Measurements from ENCODE around the gene FBXL22.
A peak's percentile ranks its signal among the peaks of the same experiment; 100 is the strongest.
"Not testable (repeated sequence)": the region's sequence is repeated elsewhere in the genome, so short reads cannot be mapped to it uniquely, and the experiment has no call there.

Gene FBXL22

DNA sequence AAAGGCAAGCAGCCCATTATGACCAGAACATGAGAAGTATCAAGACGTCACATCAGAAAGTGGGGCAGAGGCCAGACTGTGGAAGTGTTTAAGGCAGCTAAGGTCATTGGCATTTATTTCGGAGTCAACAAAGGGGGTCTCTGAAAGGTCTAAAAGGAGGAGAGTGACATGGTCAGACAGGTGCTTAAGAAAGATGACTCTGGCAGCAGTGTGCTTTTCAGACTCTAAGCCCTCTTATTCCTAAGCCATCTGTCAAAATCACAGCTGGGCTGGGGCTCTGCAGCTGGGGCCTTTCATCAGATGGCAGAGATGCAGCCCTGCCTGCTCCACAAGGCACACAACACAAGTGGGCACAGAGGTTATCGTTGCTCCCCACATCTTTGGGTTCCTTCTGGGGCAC lies 14.0 kb downstream of the FBXL22 start:
- H3K27ac ChIP-seq: peak overlapping the region; percentile 12; the same call in 1 of the 2 replicates
- TF ChIP-seq ZFX (IDR thresholded peaks at IDR 0.05; ENCODE audit: borderline replicate concordance): no peak
- TF ChIP-seq, protein P1, sequence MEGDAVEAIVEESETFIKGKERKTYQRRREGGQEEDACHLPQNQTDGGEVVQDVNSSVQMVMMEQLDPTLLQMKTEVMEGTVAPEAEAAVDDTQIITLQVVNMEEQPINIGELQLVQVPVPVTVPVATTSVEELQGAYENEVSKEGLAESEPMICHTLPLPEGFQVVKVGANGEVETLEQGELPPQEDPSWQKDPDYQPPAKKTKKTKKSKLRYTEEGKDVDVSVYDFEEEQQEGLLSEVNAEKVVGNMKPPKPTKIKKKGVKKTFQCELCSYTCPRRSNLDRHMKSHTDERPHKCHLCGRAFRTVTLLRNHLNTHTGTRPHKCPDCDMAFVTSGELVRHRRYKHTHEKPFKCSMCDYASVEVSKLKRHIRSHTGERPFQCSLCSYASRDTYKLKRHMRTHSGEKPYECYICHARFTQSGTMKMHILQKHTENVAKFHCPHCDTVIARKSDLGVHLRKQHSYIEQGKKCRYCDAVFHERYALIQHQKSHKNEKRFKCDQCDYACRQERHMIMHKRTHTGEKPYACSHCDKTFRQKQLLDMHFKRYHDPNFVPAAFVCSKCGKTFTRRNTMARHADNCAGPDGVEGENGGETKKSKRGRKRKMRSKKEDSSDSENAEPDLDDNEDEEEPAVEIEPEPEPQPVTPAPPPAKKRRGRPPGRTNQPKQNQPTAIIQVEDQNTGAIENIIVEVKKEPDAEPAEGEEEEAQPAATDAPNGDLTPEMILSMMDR (IDR thresholded peaks at IDR 0.05): no peak

DNA sequence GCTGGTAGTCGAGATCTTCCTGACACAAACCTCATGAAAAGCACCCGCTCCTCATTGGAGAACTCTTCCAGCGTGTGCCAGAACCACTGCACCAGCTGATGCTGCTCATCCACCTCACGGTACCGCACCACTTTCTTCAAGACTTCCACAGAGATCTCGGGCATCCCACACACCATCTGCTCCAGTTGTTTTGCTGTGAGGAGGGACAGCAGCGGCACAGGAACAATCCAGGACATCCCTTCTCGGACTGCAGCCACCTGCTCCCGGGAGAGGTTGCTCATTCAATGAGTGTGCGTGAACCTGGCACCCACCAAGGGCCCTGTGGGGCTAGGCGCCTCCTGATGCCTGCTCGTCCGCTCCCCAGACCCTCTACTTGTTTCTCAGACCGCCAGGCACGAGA lies 15.1 kb downstream of the FBXL22 start:
- no peak overlapping the region for H3K27ac ChIP-seq
- TF ChIP-seq, protein P1 (IDR thresholded peaks at IDR 0.05): no peak
- TF ChIP-seq ZFX (IDR thresholded peaks at IDR 0.05; ENCODE audit: borderline replicate concordance): no peak

DNA sequence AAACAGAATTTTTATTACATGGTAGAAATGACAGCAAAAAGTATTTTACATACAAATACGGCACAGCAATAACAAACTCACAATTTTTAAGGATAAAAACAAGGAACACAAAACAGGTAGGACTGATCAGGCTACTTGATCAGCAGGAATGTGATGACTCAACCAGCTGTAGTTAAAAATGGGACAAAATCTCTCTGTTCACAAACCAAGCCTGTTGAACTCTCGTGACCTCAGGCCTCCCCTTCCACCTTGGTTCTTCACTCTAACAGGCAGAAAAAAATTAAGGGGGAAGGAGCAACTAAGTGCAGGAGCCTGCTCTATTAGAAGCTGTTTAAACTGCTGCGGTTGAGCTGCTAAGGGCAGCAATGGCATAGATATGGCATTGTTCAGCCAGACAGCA lies 18.7 kb downstream of the FBXL22 start:
- no peak overlapping the region for H3K27ac ChIP-seq
- no peak for TF ChIP-seq ZFX (IDR thresholded peaks at IDR 0.05; ENCODE audit: borderline replicate concordance)
- TF ChIP-seq, protein P1 (IDR thresholded peaks at IDR 0.05): no peak

DNA sequence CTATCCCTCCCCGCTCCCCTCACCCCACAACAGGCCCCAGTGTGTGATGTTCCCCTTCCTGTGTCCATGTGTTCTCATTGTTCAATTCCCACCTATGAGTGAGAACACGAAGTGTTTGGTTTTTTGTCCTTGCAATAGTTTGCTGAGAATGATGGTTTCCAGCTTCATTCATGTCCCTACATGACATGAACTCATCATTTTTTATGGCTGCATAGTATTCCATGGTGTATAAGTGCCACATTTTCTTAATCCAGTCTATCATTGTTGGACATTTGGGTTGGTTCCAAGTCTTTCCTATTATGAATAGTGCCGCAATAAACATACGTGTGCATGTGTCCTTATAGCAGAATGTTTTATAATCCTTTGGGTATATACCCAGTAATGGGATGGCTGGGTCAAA lies 20.0 kb downstream of the FBXL22 start:
- H3K27ac ChIP-seq: not testable (repeated sequence)

DNA sequence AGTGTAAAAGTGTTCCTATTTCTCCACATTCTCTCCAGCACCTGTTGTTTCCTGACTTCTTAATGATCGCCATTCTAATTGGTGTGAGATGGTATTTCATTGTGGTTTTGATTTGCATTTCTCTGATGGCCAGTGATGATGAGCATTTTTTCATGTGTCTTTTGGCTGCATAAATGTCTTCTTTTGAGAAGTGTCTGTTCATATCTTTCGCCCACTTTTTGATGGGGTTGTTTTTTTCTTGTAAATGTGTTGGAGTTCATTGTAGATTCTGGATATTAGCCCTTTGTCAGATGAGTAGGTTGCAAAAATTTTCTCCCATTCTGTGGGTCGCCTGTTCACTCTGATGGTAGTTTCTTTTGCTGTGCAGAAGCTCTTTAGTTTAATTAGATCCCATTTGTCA lies 20.4 kb downstream of the FBXL22 start:
- H3K27ac ChIP-seq: not testable (repeated sequence)

DNA sequence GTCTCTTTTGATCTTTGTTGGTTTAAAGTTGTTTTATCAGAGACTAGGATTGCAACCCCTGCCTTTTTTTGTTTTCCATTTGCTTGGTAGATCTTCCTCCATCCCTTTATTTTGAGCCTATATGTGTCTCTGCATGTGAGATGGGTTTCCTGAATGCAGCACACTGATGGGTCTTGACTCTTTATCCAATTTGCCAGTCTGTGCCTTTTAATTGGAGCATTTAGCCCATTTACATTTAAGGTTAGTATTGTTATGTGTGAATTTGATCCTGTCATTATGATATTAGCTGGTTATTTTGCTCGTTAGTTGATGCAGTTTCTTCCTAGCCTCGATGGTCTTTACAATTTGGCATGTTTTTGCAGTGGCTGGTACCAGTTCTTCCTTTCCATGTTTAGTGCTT lies 23.6 kb downstream of the FBXL22 start:
- not testable (repeated sequence) for H3K27ac ChIP-seq

DNA sequence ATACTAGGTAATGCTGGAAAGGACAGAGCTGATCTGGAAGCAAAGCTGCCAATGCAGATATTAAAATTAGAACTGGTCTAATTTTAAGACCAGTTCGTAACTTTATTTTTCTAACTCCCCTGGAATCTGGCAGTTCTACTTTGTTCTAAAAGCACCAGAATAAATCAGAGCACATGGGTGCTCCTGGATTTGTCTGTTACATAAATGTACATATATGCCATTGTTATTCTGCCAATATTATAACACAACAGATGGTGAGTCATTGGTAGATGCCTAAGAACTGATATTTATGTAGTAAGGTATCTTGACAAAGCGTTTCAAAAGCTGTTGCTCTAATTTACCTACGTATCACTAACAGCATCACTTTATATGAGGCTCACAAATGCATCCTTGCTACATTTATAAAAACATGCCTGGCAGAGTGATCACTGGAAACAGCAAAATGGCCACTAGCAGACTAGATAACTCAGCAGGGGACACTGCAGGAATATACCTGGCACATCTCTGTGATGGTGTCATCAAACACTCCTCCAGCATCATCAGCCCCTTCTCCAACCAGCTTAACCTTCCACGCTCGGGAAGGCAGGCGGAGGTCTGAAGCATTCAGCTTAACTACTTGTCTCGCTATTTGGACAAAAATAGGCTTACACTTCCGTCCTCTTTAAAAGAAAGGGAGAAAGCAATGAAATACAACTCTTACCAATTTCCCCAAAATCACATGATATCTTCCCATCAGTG lies 26.2 kb downstream of the FBXL22 start:
- no peak for TF ChIP-seq ZFX (IDR thresholded peaks at IDR 0.05; ENCODE audit: borderline replicate concordance)
- H3K27ac ChIP-seq: no peak overlapping the region

DNA sequence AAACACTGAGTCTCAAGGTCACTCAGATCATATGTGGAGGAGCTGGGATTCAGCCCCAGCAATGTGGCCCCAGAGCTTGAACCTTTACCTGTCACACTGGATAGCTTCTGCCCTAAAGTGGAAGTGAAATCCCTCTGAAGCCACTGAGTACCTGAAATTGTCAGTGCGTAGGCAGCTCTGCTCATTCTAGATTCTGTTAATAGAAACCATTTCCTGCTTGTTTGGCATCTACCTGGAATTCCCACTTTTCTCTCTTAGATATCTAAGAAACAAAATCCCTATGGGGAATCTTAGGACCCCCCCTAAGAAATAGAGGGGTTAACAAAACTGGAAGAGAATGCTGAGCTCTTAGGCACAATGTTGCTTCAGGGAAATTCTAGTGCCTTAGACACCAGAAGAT lies 29.8 kb downstream of the FBXL22 start:
- TF ChIP-seq, protein P1 (IDR thresholded peaks at IDR 0.05): no peak
- TF ChIP-seq ZFX (IDR thresholded peaks at IDR 0.05; ENCODE audit: borderline replicate concordance): no peak
- no peak overlapping the region for H3K27ac ChIP-seq

DNA sequence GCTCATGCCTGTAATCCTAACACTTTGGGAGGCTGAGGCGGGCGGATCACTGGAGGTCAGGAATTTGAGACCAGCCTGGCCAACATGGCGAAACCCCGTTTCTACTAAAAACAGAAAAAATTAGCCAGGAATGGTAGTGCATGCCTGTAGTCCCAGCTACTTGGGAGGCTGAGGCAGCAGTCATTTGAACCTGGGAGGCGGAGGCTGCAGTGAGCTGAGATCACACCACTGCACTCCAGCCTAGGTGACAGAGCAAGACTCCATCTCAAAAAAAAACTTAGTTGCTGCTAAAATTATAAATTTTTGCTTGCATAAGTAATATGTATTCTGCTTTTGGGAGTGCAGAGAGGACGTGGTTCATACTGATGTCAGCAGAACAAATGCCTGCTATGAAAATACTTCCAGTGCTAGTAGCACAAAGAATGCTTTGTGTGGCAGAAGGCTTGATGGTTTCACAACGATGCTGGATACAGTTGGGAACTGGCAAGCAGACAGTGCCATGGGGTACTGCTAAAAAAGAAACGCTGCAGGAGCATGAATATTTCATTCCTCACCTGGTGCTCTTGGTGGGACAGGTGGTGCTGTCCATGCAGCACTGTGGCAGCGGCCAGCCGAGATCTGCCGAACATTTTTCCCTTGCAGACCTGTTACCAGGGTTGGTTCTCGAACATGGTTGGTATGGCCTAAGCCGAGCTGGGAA lies 31.1 kb downstream of the FBXL22 start:
- TF ChIP-seq, protein P1 (IDR thresholded peaks at IDR 0.05): no peak
- no peak for TF ChIP-seq ZFX (IDR thresholded peaks at IDR 0.05; ENCODE audit: borderline replicate concordance)
- H3K27ac ChIP-seq: no peak overlapping the region

Measured in 22Rv1 (cell line).